GM12891 (cell line): ENCODE results near the gene DLGAP1.

Source experiments
- POLR2AphosphoS5 ChIP-seq: IDR thresholded peaks from 2 replicates; pipeline ENCODE4 v1.6.1; 2011; ENCODE audit warnings: low read depth, low read length, control low read depth
- TAF1 ChIP-seq: IDR thresholded peaks from 2 replicates; pipeline ENCODE4 v1.6.1; 2011; ENCODE audit warnings: low read depth, low read length, control low read depth

DNA sequence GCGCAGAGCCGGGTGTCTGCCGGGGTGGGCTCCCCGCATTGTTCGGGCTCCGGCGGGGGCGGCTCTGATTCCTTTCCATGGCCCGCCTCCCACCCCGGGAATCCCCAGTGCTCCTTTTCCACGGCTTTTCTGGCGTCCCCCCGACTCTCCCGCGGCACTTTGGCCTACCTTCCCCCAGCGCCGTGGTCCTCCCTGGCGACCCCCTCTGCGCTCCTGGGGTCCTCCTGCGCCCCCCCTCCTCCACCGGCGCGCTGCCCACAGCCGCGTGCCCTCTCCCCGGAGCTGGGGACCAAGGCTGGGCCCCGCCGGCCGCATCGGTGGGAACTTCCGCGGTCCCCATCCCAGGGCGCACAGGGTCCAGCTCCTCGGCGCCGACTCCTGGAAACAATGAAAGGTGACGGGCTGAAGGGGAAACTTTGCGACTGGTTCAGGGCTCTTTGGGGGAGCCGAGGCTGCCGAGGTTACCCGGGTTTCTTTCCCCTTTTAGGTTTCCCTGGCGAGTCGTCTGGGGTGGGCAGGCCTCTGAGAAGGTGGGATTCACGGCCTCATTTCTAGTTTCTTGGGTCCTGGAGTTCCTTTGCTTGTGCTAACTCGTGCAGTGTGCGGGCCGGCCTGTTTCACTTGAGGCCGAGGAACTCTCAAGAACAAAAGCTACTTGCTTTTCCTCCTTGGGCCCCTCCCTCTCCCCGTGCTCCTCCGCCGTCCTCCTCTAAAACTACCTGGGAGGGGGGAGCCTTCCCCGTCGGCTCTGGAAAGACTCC lies 1002.9 kb downstream of the DLGAP1 start:
- TF ChIP-seq POLR2AphosphoS5 (no peak), TAF1 (no peak)
